Body of pancreas (tissue), 4 donors: ENCODE data around the gene SELENOM. TPM values are rescaled to one million over a fixed set of nuclear protein-coding genes. Genes with fewer than 3 reads are reported as not detected.
A peak's percentile ranks its signal among the peaks of the same experiment; 100 is the strongest.

Experiments used
- ATAC-seq: fragments of 150-250 bp; one replicate; pipeline ENCODE4 v1.9.1; 2016
- DNase-seq, 4 donors: peaks; one replicate each; pipeline ENCODE4 v3.0.0-alpha.2; 2019
- H3K27ac ChIP-seq, 4 donors: fragments of 200-600 bp; sonication (generic); 1 replicate in 3 of 4; 2 replicates in 1 of 4; pipeline versions ENCODE4 v1.5.1 to v1.6.1; 2016 to 2019; ENCODE audit warnings: mild to moderate bottlenecking in 1 of 4, mixed read lengths in 1 of 4, moderate library complexity in 1 of 4
- H3K27me3 ChIP-seq, 2 donors: fragments of 200-600 bp; sonication (generic); one replicate each; pipeline ENCODE4 v1.6.0; 2016; ENCODE audit warnings: mild to moderate bottlenecking in 1 of 2
- H3K36me3 ChIP-seq, 2 donors: fragments of 200-600 bp; sonication (generic); replicated peaks in 1 of 2; 2 replicates each; pipeline ENCODE4 v1.5.1; 2016; ENCODE audit warnings: low read depth in 2 of 2; ENCODE audit not compliant: insufficient read depth in 1 of 2
- H3K4me1 ChIP-seq: fragments of 200-600 bp; sonication (generic); one replicate; pipeline ENCODE4 v1.6.0; 2016
- H3K4me3 ChIP-seq, 2 donors: fragments of 200-600 bp; sonication (generic); 1 replicate in 1 of 2; 2 replicates in 1 of 2; pipeline ENCODE4 v1.5.1; 2016 to 2019
- H3K9me3 ChIP-seq, 3 donors: fragments of 200-600 bp; sonication (generic); 1 replicate in 2 of 3; 2 replicates in 1 of 3; pipeline ENCODE4 v1.5.1; 2016
- POLR2A ChIP-seq, 3 donors: fragments of 450-650 bp; IDR thresholded peaks; one replicate each; pipeline ENCODE4 v1.6.1; 2016; ENCODE audit warnings: antibody characterized with exemption in 3 of 3, mild to moderate bottlenecking in 2 of 3
- WGBS, 2 donors: methylation state at CpG; one replicate each; pipeline ENCODE4 v1.1.5; 2017; 5-methylcytosine and 5-hydroxymethylcytosine counted together
- intact Hi-C: fragments of 100-400 bp; cut with DNase I; formaldehyde crosslinking; loops from one replicate; pipeline ENCODE4 v1.15.1; 2023
- total RNA-seq, 2 donors: library from RNA; depleted of rRNA; stranded (reverse); fragments of >200 nt; gene quantifications; one replicate each; pipeline ENCODE4 v1.1.0, GENCODE V29; 2016
- TF ChIP-seq, protein P1 (sequence below), 7 experiments: fragments of 450-650 bp in 4 of 7; fragments of 200-600 bp in 3 of 7; sonication (generic) in 3 of 7; IDR thresholded peaks; one replicate each; pipeline ENCODE4 v1.5.1; 2016 to 2019; ENCODE audit warnings: antibody characterized with exemption in 7 of 7

The SELENOM gene
- total RNA-seq, 2 donors from 2014 or later, result 127 to 198 TPM

DNA sequence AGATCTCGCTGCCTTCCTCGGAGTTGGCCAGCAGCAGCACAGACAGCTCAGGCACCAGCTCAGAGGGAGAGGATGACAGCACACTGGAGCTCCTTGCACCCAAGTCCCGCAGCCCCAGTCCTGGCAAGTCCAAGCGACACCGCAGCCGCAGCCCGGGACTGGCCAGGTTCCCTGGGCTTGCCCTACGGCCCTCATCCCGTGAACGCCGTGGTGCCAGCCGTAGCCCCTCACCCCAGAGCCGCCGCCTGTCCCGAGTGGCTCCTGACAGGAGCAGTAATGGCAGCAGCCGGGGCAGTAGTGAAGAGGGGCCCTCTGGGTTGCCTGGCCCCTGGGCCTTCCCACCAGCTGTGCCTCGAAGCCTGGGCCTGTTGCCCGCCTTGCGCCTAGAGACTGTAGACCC is 26.5 kb upstream of the SELENOM start:
- no peak for TF ChIP-seq POLR2A (IDR thresholded peaks at IDR 0.05)
- TF ChIP-seq, protein P1, sequence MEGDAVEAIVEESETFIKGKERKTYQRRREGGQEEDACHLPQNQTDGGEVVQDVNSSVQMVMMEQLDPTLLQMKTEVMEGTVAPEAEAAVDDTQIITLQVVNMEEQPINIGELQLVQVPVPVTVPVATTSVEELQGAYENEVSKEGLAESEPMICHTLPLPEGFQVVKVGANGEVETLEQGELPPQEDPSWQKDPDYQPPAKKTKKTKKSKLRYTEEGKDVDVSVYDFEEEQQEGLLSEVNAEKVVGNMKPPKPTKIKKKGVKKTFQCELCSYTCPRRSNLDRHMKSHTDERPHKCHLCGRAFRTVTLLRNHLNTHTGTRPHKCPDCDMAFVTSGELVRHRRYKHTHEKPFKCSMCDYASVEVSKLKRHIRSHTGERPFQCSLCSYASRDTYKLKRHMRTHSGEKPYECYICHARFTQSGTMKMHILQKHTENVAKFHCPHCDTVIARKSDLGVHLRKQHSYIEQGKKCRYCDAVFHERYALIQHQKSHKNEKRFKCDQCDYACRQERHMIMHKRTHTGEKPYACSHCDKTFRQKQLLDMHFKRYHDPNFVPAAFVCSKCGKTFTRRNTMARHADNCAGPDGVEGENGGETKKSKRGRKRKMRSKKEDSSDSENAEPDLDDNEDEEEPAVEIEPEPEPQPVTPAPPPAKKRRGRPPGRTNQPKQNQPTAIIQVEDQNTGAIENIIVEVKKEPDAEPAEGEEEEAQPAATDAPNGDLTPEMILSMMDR (IDR thresholded peaks at IDR 0.05), result no peak
- Histone ChIP-seq H3K4me1 (peaks cover 25% of the 10 kb centered on the region), H3K4me3 (no peak overlapping the region), H3K36me3 (no peaks in the 10 kb centered on the region), H3K27me3 (no peaks in the 10 kb centered on the region), H3K27ac (no peak overlapping the region), H3K9me3 (no peaks in the 10 kb centered on the region)
- no peak for ATAC-seq
- WGBS, 2 donors, result 96 to 100% methylated on average over 9 to 18 of the region's 19 CpGs
- intact Hi-C loops, result no loop called here
- DNase-seq, result no peak

DNA sequence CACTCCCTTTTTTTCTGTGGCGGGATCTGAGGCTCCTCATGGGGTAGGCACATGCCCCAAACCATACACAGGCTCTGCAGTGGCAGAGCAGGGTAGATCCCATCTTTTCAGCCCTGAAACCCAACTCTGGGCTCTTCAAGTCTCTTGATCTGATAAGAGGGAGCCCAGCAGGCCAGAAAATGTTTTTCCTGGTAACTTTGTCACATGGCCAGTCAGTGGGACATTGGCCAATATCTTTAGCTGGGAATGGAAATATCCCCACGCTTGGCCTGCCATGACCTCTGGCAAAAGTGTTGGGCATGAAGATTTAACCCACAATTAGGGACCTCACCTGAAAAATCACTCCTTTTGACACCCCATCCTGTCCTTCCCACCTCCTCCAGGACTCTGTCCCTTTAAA is 23.5 kb upstream of the SELENOM start:
- intact Hi-C loops, result no loop called here
- ATAC-seq (peak; percentile 74), DNase-seq (peak; percentile 57 to 78 (median 70))

DNA sequence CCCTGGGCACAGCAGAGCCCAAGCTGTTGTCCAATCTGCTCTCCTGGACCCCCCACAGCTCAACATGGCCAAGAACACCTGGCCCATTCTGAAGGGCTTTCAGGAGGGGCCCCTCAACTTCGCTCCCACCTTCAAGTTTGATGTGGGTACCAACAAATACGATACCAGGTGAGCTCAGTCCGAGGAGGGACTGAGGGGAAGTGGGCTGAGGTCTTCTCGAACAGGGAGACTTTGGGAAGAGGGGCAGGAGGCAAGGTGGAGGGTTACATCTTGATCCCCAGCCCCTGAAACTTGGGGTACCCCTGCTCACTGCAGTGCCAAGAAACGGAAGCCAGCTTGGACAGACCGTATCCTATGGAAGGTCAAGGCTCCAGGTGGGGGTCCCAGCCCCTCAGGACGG is 20.8 kb upstream of the SELENOM start:
- Histone ChIP-seq H3K4me3 (no peak overlapping the region), H3K36me3 (no peaks in the 10 kb centered on the region), H3K9me3 (no peaks in the 10 kb centered on the region), H3K27me3 (no peaks in the 10 kb centered on the region), H3K4me1 (peaks cover 43% of the 10 kb centered on the region), H3K27ac (no peak overlapping the region)
- 91 to 94% methylated on average over 6 to 7 of the region's 7 CpGs for WGBS, 2 donors
- TF ChIP-seq POLR2A (IDR thresholded peaks at IDR 0.05), result no peak
- TF ChIP-seq, protein P1 (IDR thresholded peaks at IDR 0.05), result no peak
- intact Hi-C loops, result no loop called here
- ATAC-seq (no peak), DNase-seq (no peak)

More for the DNA sequence above, 23.5 kb upstream of the SELENOM start:
- WGBS, 2 donors, result 38 to 100% methylated on average over 1 to 2 of the region's 2 CpGs
- H3K4me1 ChIP-seq, result peaks cover 25% of the 10 kb centered on the region
- no peaks in the 10 kb centered on the region for H3K36me3 ChIP-seq
- no peaks in the 10 kb centered on the region for H3K9me3 ChIP-seq
- H3K4me3 ChIP-seq, result no peak overlapping the region
- H3K27me3 ChIP-seq, result no peaks in the 10 kb centered on the region
- no peak for TF ChIP-seq POLR2A (IDR thresholded peaks at IDR 0.05)
- TF ChIP-seq, protein P1 (IDR thresholded peaks at IDR 0.05), result no peak
- H3K27ac ChIP-seq, result peak overlapping the region; percentile 12 to 79 (median 76)

DNA sequence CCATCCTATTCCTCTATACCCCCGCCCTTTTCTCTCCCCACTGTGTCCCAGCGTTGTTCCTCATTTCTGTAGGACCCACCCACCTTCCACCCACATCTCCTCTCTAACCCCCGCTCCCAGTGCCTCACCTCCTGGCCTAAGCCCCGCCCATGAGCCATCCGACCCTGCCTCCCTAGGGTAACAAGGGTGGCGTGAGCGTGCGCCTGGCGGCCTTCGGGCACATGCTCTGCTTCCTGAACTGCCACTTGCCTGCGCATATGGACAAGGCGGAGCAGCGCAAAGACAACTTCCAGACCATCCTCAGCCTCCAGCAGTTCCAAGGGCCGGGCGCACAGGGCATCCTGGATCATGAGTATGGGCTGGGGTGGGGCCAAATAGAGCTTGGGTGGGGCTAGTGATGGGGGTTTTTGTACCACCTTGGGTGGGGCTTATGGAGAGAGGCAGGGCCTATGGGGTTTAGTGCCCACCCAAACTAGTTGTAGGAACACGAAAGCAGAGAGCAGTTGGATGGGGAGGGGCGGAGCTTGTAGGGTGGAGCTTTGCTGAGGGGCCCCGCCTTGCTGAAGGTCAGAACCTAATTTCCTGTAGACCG is 19.9 kb upstream of the SELENOM start:
- peaks cover 46% of the 10 kb centered on the region for H3K4me1 ChIP-seq
- intact Hi-C loops, result no loop called here
- no peak for DNase-seq

More for the DNA sequence above, 19.9 kb upstream of the SELENOM start:
- no peak overlapping the region for H3K27ac ChIP-seq
- TF ChIP-seq, protein P1 (IDR thresholded peaks at IDR 0.05), result no peak
- no peak for TF ChIP-seq POLR2A (IDR thresholded peaks at IDR 0.05)
- no peaks in the 10 kb centered on the region for H3K9me3 ChIP-seq
- no peak for ATAC-seq
- no peaks in the 10 kb centered on the region for H3K27me3 ChIP-seq
- 71 to 85% methylated on average over 16 to 19 of the region's 19 CpGs for WGBS, 2 donors
- H3K36me3 ChIP-seq, result no peaks in the 10 kb centered on the region
- H3K4me3 ChIP-seq, result no peak overlapping the region
